Trophoblast cell (in vitro differentiated cells and primary cell): ENCODE results near the gene EXOC3L2.

Source experiments
- DNase-seq, 2 donors: peaks; one replicate each; pipeline ENCODE4 v3.0.0-alpha.2; 2016
- H2AFZ ChIP-seq: 2 replicates; pipeline ENCODE4 v1.6.1; 2013; ENCODE audit warnings: low read length, moderate library complexity, mild to moderate bottlenecking; ENCODE audit not compliant: insufficient read depth, poor library complexity
- H2AK5ac ChIP-seq: 2 replicates; pipeline ENCODE4 v1.6.1; 2013; ENCODE audit warnings: mild to moderate bottlenecking, low read length
- H2BK120ac ChIP-seq: 2 replicates; pipeline ENCODE4 v1.6.1; 2013; ENCODE audit warnings: low read length, mild to moderate bottlenecking, moderate library complexity; ENCODE audit not compliant: insufficient read depth, poor library complexity
- H2BK12ac ChIP-seq: 2 replicates; pipeline ENCODE4 v1.6.1; 2013; ENCODE audit warnings: mild to moderate bottlenecking, low read length, moderate library complexity
- H2BK5ac ChIP-seq: 2 replicates; pipeline ENCODE4 v1.6.1; 2013; ENCODE audit warnings: low read length, low read depth, moderate library complexity, mild to moderate bottlenecking; ENCODE audit not compliant: poor library complexity
- H3K14ac ChIP-seq: 2 replicates; pipeline ENCODE4 v1.6.1; 2013; ENCODE audit warnings: mild to moderate bottlenecking, low read length
- H3K18ac ChIP-seq: 2 replicates; pipeline ENCODE4 v1.6.1; 2013; ENCODE audit warnings: mild to moderate bottlenecking, low read length
- H3K23ac ChIP-seq: 2 replicates; pipeline ENCODE4 v1.6.1; 2013; ENCODE audit warnings: low read length
- H3K27ac ChIP-seq: 2 replicates; pipeline ENCODE4 v1.5.1; 2013; ENCODE audit warnings: low read depth, mild to moderate bottlenecking, inconsistent platforms, low read length, moderate library complexity
- H3K27me3 ChIP-seq: 2 replicates; pipeline ENCODE4 v1.6.1; 2013; ENCODE audit warnings: inconsistent platforms, mild to moderate bottlenecking, low read length, moderate library complexity; ENCODE audit not compliant: insufficient read depth
- H3K36me3 ChIP-seq, 2 experiments: 1 replicate in 1 of 2; 2 replicates in 1 of 2; pipeline ENCODE4 v1.6.1; 2013; ENCODE audit warnings: low read length in 2 of 2, mild to moderate bottlenecking in 2 of 2, moderate library complexity in 1 of 2; ENCODE audit not compliant: insufficient read depth in 2 of 2, control insufficient read depth in 1 of 2
- H3K4ac ChIP-seq: 2 replicates; pipeline ENCODE4 v1.6.1; 2013; ENCODE audit warnings: low read depth, mild to moderate bottlenecking, low read length, moderate library complexity
- H3K4me1 ChIP-seq, 2 experiments: 1 replicate in 1 of 2; 2 replicates in 1 of 2; pipeline ENCODE4 v1.6.1; 2013; ENCODE audit warnings: low read length in 2 of 2, mild to moderate bottlenecking in 2 of 2, moderate library complexity in 1 of 2; ENCODE audit not compliant: insufficient read depth in 2 of 2, control insufficient read depth in 1 of 2
- H3K4me2 ChIP-seq: 2 replicates; pipeline ENCODE4 v1.6.1; 2013; ENCODE audit warnings: inconsistent platforms, mild to moderate bottlenecking, low read length, moderate library complexity
- H3K4me3 ChIP-seq: 2 replicates; pipeline ENCODE4 v1.5.1; 2013; ENCODE audit warnings: mild to moderate bottlenecking, low read depth, low read length, inconsistent platforms
- H3K79me1 ChIP-seq: one replicate; pipeline ENCODE4 v1.6.1; 2013; ENCODE audit warnings: low read length
- H3K79me2 ChIP-seq: 2 replicates; pipeline ENCODE4 v1.6.1; 2013; ENCODE audit warnings: low read length, mild to moderate bottlenecking; ENCODE audit not compliant: control insufficient read depth, insufficient read depth, poor library complexity
- H3K9ac ChIP-seq: 2 replicates; pipeline ENCODE4 v1.6.1; 2013; ENCODE audit warnings: mild to moderate bottlenecking, low read length
- H3K9me3 ChIP-seq: 2 replicates; pipeline ENCODE4 v1.6.1; 2013; ENCODE audit warnings: low read depth, mild to moderate bottlenecking, control low read depth, inconsistent platforms, low read length; ENCODE audit not compliant: insufficient read depth
- H4K12ac ChIP-seq: 2 replicates; pipeline ENCODE4 v1.6.1; 2013; ENCODE audit warnings: low read depth, mild to moderate bottlenecking, low read length, moderate library complexity
- H4K8ac ChIP-seq: 2 replicates; pipeline ENCODE4 v1.6.1; 2013; ENCODE audit warnings: low read depth, mild to moderate bottlenecking, low read length, moderate library complexity
- H4K91ac ChIP-seq: one replicate; pipeline ENCODE4 v1.6.1; 2013; ENCODE audit warnings: low read depth, mild to moderate bottlenecking, low read length, moderate library complexity
- WGBS: extraction: QIAGEN DNeasy Blood & Tissue Kit; methylation state at CpG from one replicate; pipeline ENCODE4 v1.1.7; 2013; ENCODE audit warnings: missing lambda C conversion rate; ENCODE audit not compliant: insufficient read length, insufficient coverage; ENCODE audit errors: extremely low coverage; 5-methylcytosine and 5-hydroxymethylcytosine counted together

Gene EXOC3L2

GRCh38 chr19:45290381-45290931 is 45.2 kb upstream of the EXOC3L2 start:
- H2AFZ ChIP-seq: no peak overlapping the region
- no peak overlapping the region for H2BK5ac ChIP-seq
- H3K9me3 ChIP-seq: peaks cover 6% of the 10 kb centered on the region
- no peaks in the 10 kb centered on the region for H3K27me3 ChIP-seq
- H2AK5ac ChIP-seq: no peak overlapping the region
- no peak overlapping the region for H3K18ac ChIP-seq
- no peaks in the 10 kb centered on the region for H3K79me1 ChIP-seq
- no peak overlapping the region for H4K91ac ChIP-seq
- H3K9ac ChIP-seq: no peak overlapping the region
- H2BK12ac ChIP-seq: no peak overlapping the region
- no peak overlapping the region for H3K4me2 ChIP-seq
- peaks cover 42% of the 10 kb centered on the region in 2 experiments for H3K36me3 ChIP-seq
- no peak overlapping the region for H4K8ac ChIP-seq
- no peak overlapping the region for H3K4ac ChIP-seq
- H3K14ac ChIP-seq: no peak overlapping the region
- no peak overlapping the region for H2BK120ac ChIP-seq
- WGBS: no CpG with 5 or more reads among the region's 6 CpGs
- H3K4me3 ChIP-seq: no peak overlapping the region
- H3K23ac ChIP-seq: no peak overlapping the region
- H3K4me1 ChIP-seq: no peaks in the 10 kb centered on the region
- DNase-seq: no peak
- H4K12ac ChIP-seq: no peak overlapping the region
- H3K79me2 ChIP-seq: no peaks in the 10 kb centered on the region
- no peak overlapping the region for H3K27ac ChIP-seq

- Histone ChIP-seq H4K12ac (no peak overlapping the region), H3K9ac (no peak overlapping the region), H2BK120ac (no peak overlapping the region), H3K14ac (no peak overlapping the region), H2BK5ac (no peak overlapping the region), H3K27ac (no peak overlapping the region), H3K4ac (no peak overlapping the region), H2AK5ac (no peak overlapping the region), H3K4me1 (peaks cover 11% of the 10 kb centered on the region in 2 experiments), H3K27me3 (no peaks in the 10 kb centered on the region), H3K4me3 (no peak overlapping the region), H2BK12ac (no peak overlapping the region), H3K23ac (no peak overlapping the region), H3K4me2 (no peak overlapping the region), H2AFZ (no peak overlapping the region), H4K8ac (no peak overlapping the region), H3K36me3 (peaks cover 32 to 38% of the 10 kb centered on the region in 2 experiments), H3K9me3 (no peaks in the 10 kb centered on the region), H3K79me2 (peaks cover 2% of the 10 kb centered on the region), H4K91ac (no peak overlapping the region), H3K79me1 (peaks cover 4% of the 10 kb centered on the region), H3K18ac (no peak overlapping the region)
- no CpG with 5 or more reads among the region's 7 CpGs for WGBS
- DNase-seq: peak; percentile 8 to 55
Measured at GRCh38 chr19:45283443-45284033, 38.3 kb upstream of the EXOC3L2 start.

- no peak for DNase-seq
- peak overlapping the region; percentile 6 for H4K12ac ChIP-seq
- H2BK5ac ChIP-seq: peak overlapping the region; percentile 54
- H4K8ac ChIP-seq: peak overlapping the region; percentile 5
- H2BK120ac ChIP-seq: peak overlapping the region; percentile 3
- no peaks in the 10 kb centered on the region for H3K27me3 ChIP-seq
- no peak overlapping the region for H3K23ac ChIP-seq
- H3K9me3 ChIP-seq: no peaks in the 10 kb centered on the region
- no CpG with 5 or more reads among the region's 19 CpGs for WGBS
- peak overlapping the region; percentile 21 for H2BK12ac ChIP-seq
- no peak overlapping the region for H3K4ac ChIP-seq
- no peak overlapping the region for H3K4me2 ChIP-seq
- no peak overlapping the region for H2AK5ac ChIP-seq
- no peak overlapping the region for H2AFZ ChIP-seq
- peak overlapping the region; percentile 6 for H3K18ac ChIP-seq
- peaks cover 34 to 40% of the 10 kb centered on the region in 2 experiments for H3K36me3 ChIP-seq
- peaks cover 4% of the 10 kb centered on the region for H3K79me1 ChIP-seq
- H3K4me1 ChIP-seq: peaks cover 11% of the 10 kb centered on the region in 2 experiments
- peak overlapping the region; percentile 9 for H3K14ac ChIP-seq
- no peak overlapping the region for H3K9ac ChIP-seq
- no peak overlapping the region for H3K4me3 ChIP-seq
- H4K91ac ChIP-seq: peak overlapping the region; percentile 29
- H3K27ac ChIP-seq: peak overlapping the region; percentile 91
- H3K79me2 ChIP-seq: peaks cover 2% of the 10 kb centered on the region
Measured at GRCh38 chr19:45280471-45280961, 35.3 kb upstream of the EXOC3L2 start.

GRCh38 chr19:45279587-45280192 is 34.5 kb upstream of the EXOC3L2 start:
- Histone ChIP-seq H3K27ac (peak overlapping the region; percentile 91), H3K4ac (no peak overlapping the region), H3K23ac (no peak overlapping the region), H4K91ac (no peak overlapping the region), H3K4me3 (no peak overlapping the region), H3K36me3 (peaks cover 34 to 42% of the 10 kb centered on the region in 2 experiments), H3K4me1 (peaks cover 11% of the 10 kb centered on the region in 2 experiments), H3K9ac (no peak overlapping the region), H3K79me1 (peaks cover 4% of the 10 kb centered on the region), H3K18ac (no peak overlapping the region), H4K8ac (no peak overlapping the region), H2BK5ac (no peak overlapping the region), H3K4me2 (no peak overlapping the region), H2AFZ (no peak overlapping the region), H3K27me3 (no peaks in the 10 kb centered on the region), H2BK12ac (no peak overlapping the region), H2BK120ac (no peak overlapping the region), H3K14ac (no peak overlapping the region), H2AK5ac (no peak overlapping the region), H3K9me3 (no peaks in the 10 kb centered on the region), H3K79me2 (peaks cover 2% of the 10 kb centered on the region), H4K12ac (no peak overlapping the region)
- DNase-seq: no peak
- no CpG with 5 or more reads among the region's 3 CpGs for WGBS
